ENCODE measurements around the gene ANK3.

- TF ChIP-seq EZH2phosphoT487 (IDR thresholded peaks at IDR 0.05; ENCODE audit: unreplicated experiment) (no peak), POLR2AphosphoS5 (IDR thresholded peaks at IDR 0.05; ENCODE audit: low read depth) (no peak), CTCF (conservative IDR thresholded peaks at IDR 0.05; ENCODE audit: low read depth in 2 of 2) (no peak), EZH2 (IDR thresholded peaks at IDR 0.05; ENCODE audit: low read depth, unreplicated experiment) (no peak), JUNB (IDR thresholded peaks at IDR 0.05; ENCODE audit: unreplicated experiment) (no peak), REST (IDR thresholded peaks at IDR 0.05; ENCODE audit: unreplicated experiment) (no peak), CREB1 (CRISPR knock-in tag; IDR thresholded peaks at IDR 0.05; ENCODE audit: low read depth) (no peak), NANOG (IDR thresholded peaks at IDR 0.05; ENCODE audit: borderline replicate concordance) (no peak)
Observed at GRCh38 chr10:60137292-60137992, 252.2 kb downstream of the ANK3 start.

All from GM23338 (cell line).